Lower leg skin (tissue), 3 donors: Measurements from ENCODE around the gene RHBG.

Source experiments
- CTCF ChIP-seq, 3 donors: fragments of 450-650 bp; IDR thresholded peaks; one replicate each; pipeline ENCODE4 v1.5.1; 2016; ENCODE audit warnings: antibody characterized with exemption in 3 of 3, mild to moderate bottlenecking in 3 of 3, moderate library complexity in 2 of 3
- POLR2A ChIP-seq, 2 donors: fragments of 450-650 bp; IDR thresholded peaks; one replicate each; pipeline ENCODE4 v1.6.1; 2016 to 2017; ENCODE audit warnings: antibody characterized with exemption in 2 of 2, mild to moderate bottlenecking in 1 of 2, moderate library complexity in 1 of 2

- TF ChIP-seq CTCF (IDR thresholded peaks at IDR 0.05) (no peak), POLR2A (IDR thresholded peaks at IDR 0.05) (no peak)
Measured at GRCh38 chr1:156433032-156433431, 64.0 kb downstream of the RHBG start.
